GM12891 (cell line): Measurements from ENCODE around the gene PF4V1.

Experiments used
- PAX5 ChIP-seq: IDR thresholded peaks from 2 replicates; pipeline ENCODE4 v1.6.1; 2011; ENCODE audit warnings: low read length, moderate library complexity, mild to moderate bottlenecking; ENCODE audit not compliant: insufficient read depth, severe bottlenecking
- POLR2A ChIP-seq: IDR thresholded peaks from 2 replicates; pipeline ENCODE4 v1.6.1; 2011; ENCODE audit warnings: low read depth, low read length, control low read depth
- POLR2AphosphoS5 ChIP-seq: IDR thresholded peaks from 2 replicates; pipeline ENCODE4 v1.6.1; 2011; ENCODE audit warnings: low read depth, low read length, control low read depth
- POU2F2 ChIP-seq: IDR thresholded peaks from 2 replicates; pipeline ENCODE4 v1.6.1; 2011; ENCODE audit warnings: low read depth, mild to moderate bottlenecking, control low read depth, low read length, moderate library complexity
- SPI1 ChIP-seq: IDR thresholded peaks from 2 replicates; pipeline ENCODE4 v1.6.1; 2011; ENCODE audit warnings: low read depth, low read length, control low read depth
- TAF1 ChIP-seq: IDR thresholded peaks from 2 replicates; pipeline ENCODE4 v1.6.1; 2011; ENCODE audit warnings: low read depth, low read length, control low read depth

DNA sequence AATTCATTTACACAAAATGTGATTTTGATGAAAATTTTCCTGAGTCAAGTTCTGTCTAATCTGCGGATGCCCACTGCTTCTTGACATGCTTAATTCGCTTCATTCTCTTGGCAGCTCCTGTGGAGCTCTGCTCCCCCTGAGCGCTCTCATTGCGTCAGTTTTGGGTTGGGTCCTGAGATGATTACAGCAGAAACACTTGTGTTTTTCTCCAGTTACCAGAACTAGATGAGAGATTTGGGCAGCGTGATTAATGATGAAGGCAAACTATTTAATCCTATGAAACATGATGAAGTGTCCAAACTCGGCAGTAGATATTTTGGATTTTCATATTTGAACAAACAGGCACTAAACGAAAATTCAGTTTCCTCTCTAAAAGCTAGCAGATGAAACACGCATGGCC is 11.9 kb downstream of the PF4V1 start:
- no peak for TF ChIP-seq POLR2AphosphoS5
- no peak for TF ChIP-seq POLR2A
- TF ChIP-seq SPI1, result no peak
- no peak for TF ChIP-seq TAF1
- TF ChIP-seq POU2F2, result no peak
- no peak for TF ChIP-seq PAX5
